Neural progenitor cell (in vitro differentiated cells): ENCODE results near the gene USP44.

Source experiments
- CTCF ChIP-seq: fragments of 200-600 bp; sonication (generic); IDR thresholded peaks from 2 replicates; pipeline ENCODE4 v1.5.1; 2017; ENCODE audit warnings: antibody characterized with exemption, mild to moderate bottlenecking
- EZH2 ChIP-seq: fragments of 200-600 bp; sonication (generic); IDR thresholded peaks from 2 replicates; pipeline ENCODE4 v1.6.1; 2017; ENCODE audit warnings: antibody characterized with exemption, mild to moderate bottlenecking, moderate library complexity

- no peak for TF ChIP-seq CTCF
- TF ChIP-seq EZH2, result no peak
Observed at GRCh38 chr12:95506707-95507523, 44.4 kb downstream of the USP44 start.
